Measurements from ENCODE around the gene LTBP1. TPM values are rescaled to one million over a fixed set of nuclear protein-coding genes. Genes with fewer than 3 reads are reported as not detected.

The LTBP1 gene
- total RNA-seq, 2 experiments from 2014 or later, result 0.10 to 0.27 TPM

- H3K27ac Mint-ChIP-seq, result no peak overlapping the region
- ChIA-PET CTCF (interaction anchor here (1.0 kb wide), 1 partner anchor 191 kb away, joined by 3 read pairs; no protein-coding TSS in a partner anchor), POLR2A (no interaction called here)
- H3K4me1 Mint-ChIP-seq (ENCODE audit: low read depth), result no peaks in the 10 kb centered on the region
- H3K9me3 Mint-ChIP-seq, result no peaks in the 10 kb centered on the region
- H3K27me3 Mint-ChIP-seq, result peaks cover 5% of the 10 kb centered on the region
- no peaks in the 10 kb centered on the region for H3K36me3 Mint-ChIP-seq
- no peak for DNase-seq
- no peak overlapping the region for H3K4me3 Mint-ChIP-seq
- intact Hi-C loops (cut with micrococcal nuclease), result no loop called here
Measured at GRCh38 chr2:33204945-33205344, 258.2 kb downstream of the LTBP1 start.

GRCh38 chr2:33205693-33206434 is 259.1 kb downstream of the LTBP1 start:
- H3K27ac Mint-ChIP-seq, result no peak overlapping the region

GRCh38 chr2:33207151-33207740 is 260.5 kb downstream of the LTBP1 start:
- Mint-ChIP-seq H3K4me1 (ENCODE audit: low read depth) (no peaks in the 10 kb centered on the region), H3K36me3 (no peaks in the 10 kb centered on the region), H3K27ac (no peak overlapping the region), H3K9me3 (no peaks in the 10 kb centered on the region), H3K4me3 (no peak overlapping the region), H3K27me3 (peaks cover 5% of the 10 kb centered on the region)
- no peak for DNase-seq
- POLR2A ChIA-PET, result no interaction called here
- CTCF ChIA-PET, result interaction anchor here (0.6 to 0.8 kb wide), 2 partner anchors 61 to 62 kb away, joined by 3 read pairs; no protein-coding TSS in a partner anchor
- intact Hi-C loops (cut with micrococcal nuclease), result no loop called here

More at GRCh38 chr2:33205693-33206434, 259.1 kb downstream of the LTBP1 start:
- intact Hi-C loops (cut with micrococcal nuclease), result no loop called here
- no peaks in the 10 kb centered on the region for H3K4me1 Mint-ChIP-seq (ENCODE audit: low read depth)
- POLR2A ChIA-PET, result no interaction called here
- DNase-seq, result no peak
- no peak overlapping the region for H3K4me3 Mint-ChIP-seq
- no peaks in the 10 kb centered on the region for H3K9me3 Mint-ChIP-seq
- H3K27me3 Mint-ChIP-seq, result peaks cover 5% of the 10 kb centered on the region
- H3K36me3 Mint-ChIP-seq, result no peaks in the 10 kb centered on the region
- CTCF ChIA-PET, result interaction anchor here (1.0 kb wide), 1 partner anchor 190 kb away, joined by 3 read pairs; no protein-coding TSS in a partner anchor

- intact Hi-C loops (cut with micrococcal nuclease), result loop anchor here (1.0 kb wide), 1 partner anchor 165 kb away; no protein-coding TSS in a partner anchor
- no peak overlapping the region for H3K4me3 Mint-ChIP-seq
- no peaks in the 10 kb centered on the region for H3K36me3 Mint-ChIP-seq
- no peak overlapping the region for H3K27ac Mint-ChIP-seq
- no peaks in the 10 kb centered on the region for H3K9me3 Mint-ChIP-seq
- no peaks in the 10 kb centered on the region for H3K4me1 Mint-ChIP-seq (ENCODE audit: low read depth)
- CTCF ChIA-PET, result interaction anchor here (0.6 to 2.0 kb wide), 5 partner anchors 60 to 375 kb away, joined by 3 to 15 read pairs (median 4); no protein-coding TSS in a partner anchor
- POLR2A ChIA-PET, result no interaction called here
- H3K27me3 Mint-ChIP-seq, result peaks cover 7% of the 10 kb centered on the region
- DNase-seq, result peak; percentile 33
Measured at GRCh38 chr2:33208400-33208799, 261.6 kb downstream of the LTBP1 start.

GRCh38 chr2:33209976-33210375 is 263.2 kb downstream of the LTBP1 start:
- H3K36me3 Mint-ChIP-seq, result no peaks in the 10 kb centered on the region
- CTCF ChIA-PET, result no interaction called here
- intact Hi-C loops (cut with micrococcal nuclease), result no loop called here

GRCh38 chr2:33210626-33211025 is 263.9 kb downstream of the LTBP1 start:
- CTCF ChIA-PET, result no interaction called here
- Mint-ChIP-seq H3K27me3 (peaks cover 8% of the 10 kb centered on the region), H3K36me3 (no peaks in the 10 kb centered on the region), H3K9me3 (no peaks in the 10 kb centered on the region), H3K4me1 (ENCODE audit: low read depth) (no peaks in the 10 kb centered on the region), H3K27ac (no peak overlapping the region), H3K4me3 (no peak overlapping the region)
- POLR2A ChIA-PET, result no interaction called here
- intact Hi-C loops (cut with micrococcal nuclease), result no loop called here
- DNase-seq, result no peak

More at GRCh38 chr2:33209976-33210375, 263.2 kb downstream of the LTBP1 start:
- POLR2A ChIA-PET, result no interaction called here
- Mint-ChIP-seq H3K27me3 (peaks cover 8% of the 10 kb centered on the region), H3K4me3 (no peak overlapping the region), H3K4me1 (ENCODE audit: low read depth) (no peaks in the 10 kb centered on the region), H3K9me3 (no peaks in the 10 kb centered on the region), H3K27ac (no peak overlapping the region)
- DNase-seq, result no peak

GRCh38 chr2:33212151-33212550 is 265.4 kb downstream of the LTBP1 start:
- ChIA-PET CTCF (no interaction called here), POLR2A (no interaction called here)
- Mint-ChIP-seq H3K9me3 (no peaks in the 10 kb centered on the region), H3K4me1 (ENCODE audit: low read depth) (no peaks in the 10 kb centered on the region), H3K27me3 (peaks cover 8% of the 10 kb centered on the region), H3K36me3 (no peaks in the 10 kb centered on the region), H3K4me3 (no peak overlapping the region), H3K27ac (no peak overlapping the region)
- DNase-seq, result no peak
- intact Hi-C loops (cut with micrococcal nuclease), result no loop called here

- POLR2A ChIA-PET, result no interaction called here
Measured at GRCh38 chr2:33213244-33213643, 266.5 kb downstream of the LTBP1 start.

GRCh38 chr2:33213648-33214047 is 266.9 kb downstream of the LTBP1 start:
- no peaks in the 10 kb centered on the region for H3K9me3 Mint-ChIP-seq
- intact Hi-C loops (cut with micrococcal nuclease), result no loop called here
- no peaks in the 10 kb centered on the region for H3K4me1 Mint-ChIP-seq (ENCODE audit: low read depth)
- CTCF ChIA-PET, result no interaction called here
- H3K4me3 Mint-ChIP-seq, result no peak overlapping the region
- no peak for DNase-seq
- H3K27me3 Mint-ChIP-seq, result peaks cover 7% of the 10 kb centered on the region
- no peak overlapping the region for H3K27ac Mint-ChIP-seq
- no peaks in the 10 kb centered on the region for H3K36me3 Mint-ChIP-seq
- POLR2A ChIA-PET, result no interaction called here

More at GRCh38 chr2:33213244-33213643, 266.5 kb downstream of the LTBP1 start:
- Mint-ChIP-seq H3K36me3 (no peaks in the 10 kb centered on the region), H3K4me1 (ENCODE audit: low read depth) (no peaks in the 10 kb centered on the region), H3K9me3 (no peaks in the 10 kb centered on the region), H3K27ac (no peak overlapping the region), H3K4me3 (no peak overlapping the region), H3K27me3 (peaks cover 8% of the 10 kb centered on the region)
- no peak for DNase-seq
- intact Hi-C loops (cut with micrococcal nuclease), result no loop called here
- CTCF ChIA-PET, result no interaction called here

- intact Hi-C loops (cut with micrococcal nuclease), result no loop called here
- Mint-ChIP-seq H3K27ac (no peak overlapping the region), H3K27me3 (peaks cover 3% of the 10 kb centered on the region), H3K4me3 (no peak overlapping the region), H3K4me1 (ENCODE audit: low read depth) (no peaks in the 10 kb centered on the region), H3K9me3 (no peaks in the 10 kb centered on the region), H3K36me3 (no peaks in the 10 kb centered on the region)
- DNase-seq, result no peak
- ChIA-PET CTCF (no interaction called here), POLR2A (no interaction called here)
Measured at GRCh38 chr2:33214436-33214835, 267.7 kb downstream of the LTBP1 start.

- H3K4me1 Mint-ChIP-seq (ENCODE audit: low read depth), result peaks cover 2% of the 10 kb centered on the region
- DNase-seq, result no peak
- peaks cover 5% of the 10 kb centered on the region for H3K27me3 Mint-ChIP-seq
- intact Hi-C loops (cut with micrococcal nuclease), result no loop called here
- POLR2A ChIA-PET, result no interaction called here
- H3K27ac Mint-ChIP-seq, result no peak overlapping the region
- H3K4me3 Mint-ChIP-seq, result no peak overlapping the region
- H3K9me3 Mint-ChIP-seq, result no peaks in the 10 kb centered on the region
- no peaks in the 10 kb centered on the region for H3K36me3 Mint-ChIP-seq
- CTCF ChIA-PET, result no interaction called here
Measured at GRCh38 chr2:33214857-33215256, 268.1 kb downstream of the LTBP1 start.

- no peaks in the 10 kb centered on the region for H3K9me3 Mint-ChIP-seq
Measured at GRCh38 chr2:33215299-33215698, 268.5 kb downstream of the LTBP1 start.

GRCh38 chr2:33215983-33216382 is 269.2 kb downstream of the LTBP1 start:
- Mint-ChIP-seq H3K4me1 (ENCODE audit: low read depth) (peaks cover 5% of the 10 kb centered on the region), H3K9me3 (no peaks in the 10 kb centered on the region), H3K4me3 (no peak overlapping the region), H3K36me3 (no peaks in the 10 kb centered on the region), H3K27me3 (peaks cover 8% of the 10 kb centered on the region), H3K27ac (no peak overlapping the region)
- intact Hi-C loops (cut with micrococcal nuclease), result no loop called here
- ChIA-PET CTCF (no interaction called here), POLR2A (no interaction called here)
- no peak for DNase-seq

More at GRCh38 chr2:33215299-33215698, 268.5 kb downstream of the LTBP1 start:
- ChIA-PET CTCF (no interaction called here), POLR2A (no interaction called here)
- DNase-seq, result no peak
- Mint-ChIP-seq H3K27ac (no peak overlapping the region), H3K4me1 (ENCODE audit: low read depth) (peaks cover 5% of the 10 kb centered on the region), H3K36me3 (no peaks in the 10 kb centered on the region), H3K27me3 (peaks cover 5% of the 10 kb centered on the region), H3K4me3 (no peak overlapping the region)
- intact Hi-C loops (cut with micrococcal nuclease), result no loop called here
